ENCODE data around the gene SRPRB. TPM values are rescaled to one million over a fixed set of nuclear protein-coding genes. Genes with fewer than 3 reads are reported as not detected.

SRPRB gene
- polyA plus RNA-seq, 1 of the 3 experiments (the other 2 are of a cell fraction), result 54.3 TPM

- TF ChIP-seq NRF1 (IDR thresholded peaks at IDR 0.05; ENCODE audit: low read depth, low read length), result no peak
- no peak for TF ChIP-seq GABPA (IDR thresholded peaks at IDR 0.05; ENCODE audit: low read depth)
- no peak for TF ChIP-seq ZBTB33 (IDR thresholded peaks at IDR 0.05; ENCODE audit: borderline replicate concordance, low read depth)
- TF ChIP-seq FOSL2 (IDR thresholded peaks at IDR 0.05; ENCODE audit: borderline replicate concordance, low read depth), result no peak
- TF ChIP-seq USF2 (IDR thresholded peaks at IDR 0.05; ENCODE audit: borderline replicate concordance, low read depth, low read length), result no peak
- TF ChIP-seq EZH2phosphoT487 (IDR thresholded peaks at IDR 0.05; ENCODE audit: borderline replicate concordance, low read depth), result no peak
- TF ChIP-seq MXI1 (IDR thresholded peaks at IDR 0.05; ENCODE audit: low read depth, low read length), result no peak
- no peak for TF ChIP-seq CTCF (IDR thresholded peaks at IDR 0.05)
- no peak for TF ChIP-seq EP300 (IDR thresholded peaks at IDR 0.05; ENCODE audit: borderline replicate concordance in 1 of 2, low read depth in 1 of 2, low read length in 1 of 2)
- TF ChIP-seq CHD2 (IDR thresholded peaks at IDR 0.05; ENCODE audit: low read length, partially characterized antibody), result no peak
- no peak for TF ChIP-seq USF1 (IDR thresholded peaks at IDR 0.05; ENCODE audit: borderline replicate concordance, low read depth)
- no peak for TF ChIP-seq MEF2A (IDR thresholded peaks at IDR 0.05; ENCODE audit: borderline replicate concordance, low read depth)
- no peak for TF ChIP-seq GATA2 (CRISPR knock-in tag; IDR thresholded peaks at IDR 0.05)
- no peak for TF ChIP-seq RXRA (IDR thresholded peaks at IDR 0.05; ENCODE audit: borderline replicate concordance, low read depth)
- no peak for TF ChIP-seq TEAD4 (IDR thresholded peaks at IDR 0.05; ENCODE audit: borderline replicate concordance, insufficient read depth)
- no peak for TF ChIP-seq IRF3 (IDR thresholded peaks at IDR 0.05; ENCODE audit: low read depth, low read length)
- TF ChIP-seq REST (IDR thresholded peaks at IDR 0.05; ENCODE audit: low read depth, low read length), result no peak
- Histone ChIP-seq H3K4me3 (ENCODE audit: low read depth in 2 of 2, low read length in 1 of 2) (no peak overlapping the region), H3K4me2 (no peak overlapping the region), H3K4me1 (ENCODE audit: control insufficient read depth in 1 of 2, insufficient read depth in 2 of 2, low read depth in 1 of 2, low read length in 1 of 2) (no peaks in the 10 kb centered on the region; a peak in 1 of 4 replicates), H3K79me2 (ENCODE audit: insufficient read depth) (no peaks in the 10 kb centered on the region), H3K9me3 (no peaks in the 10 kb centered on the region), H2AFZ (ENCODE audit: low read depth) (no peak overlapping the region), H3F3A (replicated peaks; ENCODE audit: insufficient read depth) (no peaks in the 10 kb centered on the region), H3K9me2 (no peaks in the 10 kb centered on the region), H4K20me1 (ENCODE audit: insufficient read depth) (no peaks in the 10 kb centered on the region), H3K9ac (no peak overlapping the region), H3K27me3 (ENCODE audit: insufficient read depth) (no peaks in the 10 kb centered on the region), H3K36me3 (replicated peaks in 1 of 2; ENCODE audit: control insufficient read depth in 1 of 2, insufficient read depth in 2 of 2, low read length in 1 of 2) (peaks cover 8 to 28% of the 10 kb centered on the region in 2 experiments), H3K27ac (ENCODE audit: low read depth in 2 of 2, low read length in 1 of 2) (no peak overlapping the region)
- POLR2A ChIA-PET, result no interaction called here
- CTCF ChIA-PET, result no interaction called here
- no peak for DNase-seq
- WGBS (ENCODE audit: low lambda C conversion rate), result 89% methylated on average over 12 of the region's 12 CpGs
Measured at GRCh38 chr3:133825969-133826727, 20.5 kb downstream of the SRPRB start.

Measured in SK-N-SH (cell line).